ENCODE measurements around the gene ZSCAN12. TPM values are rescaled to one million over a fixed set of nuclear protein-coding genes. Genes with fewer than 3 reads are reported as not detected.

Gene ZSCAN12
- total RNA-seq, 1 experiment from 2014 or later: 0.81 TPM

DNA sequence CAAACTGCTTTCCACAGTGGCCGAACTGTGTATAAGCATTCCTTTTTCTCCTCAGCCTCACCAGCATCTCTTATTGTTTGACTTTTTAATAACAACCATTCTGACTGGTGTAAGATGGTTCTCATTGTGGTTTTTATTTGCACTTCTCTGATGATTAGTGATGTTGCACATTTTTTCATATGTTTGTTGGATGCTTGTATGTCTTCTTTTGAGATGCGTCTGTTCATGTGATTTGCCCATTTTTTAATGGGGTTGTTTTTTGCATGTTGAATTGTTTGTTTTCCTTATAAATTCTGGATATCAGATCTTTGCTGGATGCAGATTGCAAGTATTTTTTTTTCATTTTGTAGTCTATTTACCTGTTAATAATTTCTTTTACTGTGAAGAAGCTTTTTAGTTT is 11.2 kb upstream of the ZSCAN12 start (continued):
- no peak for TF ChIP-seq EZH2phosphoT487 (IDR thresholded peaks at IDR 0.05; ENCODE audit: borderline replicate concordance)
- TF ChIP-seq EZH2 (IDR thresholded peaks at IDR 0.05): no peak
- TF ChIP-seq, protein P1, sequence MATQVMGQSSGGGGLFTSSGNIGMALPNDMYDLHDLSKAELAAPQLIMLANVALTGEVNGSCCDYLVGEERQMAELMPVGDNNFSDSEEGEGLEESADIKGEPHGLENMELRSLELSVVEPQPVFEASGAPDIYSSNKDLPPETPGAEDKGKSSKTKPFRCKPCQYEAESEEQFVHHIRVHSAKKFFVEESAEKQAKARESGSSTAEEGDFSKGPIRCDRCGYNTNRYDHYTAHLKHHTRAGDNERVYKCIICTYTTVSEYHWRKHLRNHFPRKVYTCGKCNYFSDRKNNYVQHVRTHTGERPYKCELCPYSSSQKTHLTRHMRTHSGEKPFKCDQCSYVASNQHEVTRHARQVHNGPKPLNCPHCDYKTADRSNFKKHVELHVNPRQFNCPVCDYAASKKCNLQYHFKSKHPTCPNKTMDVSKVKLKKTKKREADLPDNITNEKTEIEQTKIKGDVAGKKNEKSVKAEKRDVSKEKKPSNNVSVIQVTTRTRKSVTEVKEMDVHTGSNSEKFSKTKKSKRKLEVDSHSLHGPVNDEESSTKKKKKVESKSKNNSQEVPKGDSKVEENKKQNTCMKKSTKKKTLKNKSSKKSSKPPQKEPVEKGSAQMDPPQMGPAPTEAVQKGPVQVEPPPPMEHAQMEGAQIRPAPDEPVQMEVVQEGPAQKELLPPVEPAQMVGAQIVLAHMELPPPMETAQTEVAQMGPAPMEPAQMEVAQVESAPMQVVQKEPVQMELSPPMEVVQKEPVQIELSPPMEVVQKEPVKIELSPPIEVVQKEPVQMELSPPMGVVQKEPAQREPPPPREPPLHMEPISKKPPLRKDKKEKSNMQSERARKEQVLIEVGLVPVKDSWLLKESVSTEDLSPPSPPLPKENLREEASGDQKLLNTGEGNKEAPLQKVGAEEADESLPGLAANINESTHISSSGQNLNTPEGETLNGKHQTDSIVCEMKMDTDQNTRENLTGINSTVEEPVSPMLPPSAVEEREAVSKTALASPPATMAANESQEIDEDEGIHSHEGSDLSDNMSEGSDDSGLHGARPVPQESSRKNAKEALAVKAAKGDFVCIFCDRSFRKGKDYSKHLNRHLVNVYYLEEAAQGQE (IDR thresholded peaks at IDR 0.05; ENCODE audit: low read depth): no peak
- TF ChIP-seq, protein P2, sequence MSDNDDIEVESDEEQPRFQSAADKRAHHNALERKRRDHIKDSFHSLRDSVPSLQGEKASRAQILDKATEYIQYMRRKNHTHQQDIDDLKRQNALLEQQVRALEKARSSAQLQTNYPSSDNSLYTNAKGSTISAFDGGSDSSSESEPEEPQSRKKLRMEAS (IDR thresholded peaks at IDR 0.05): no peak
- TF ChIP-seq CEBPB (IDR thresholded peaks at IDR 0.05; ENCODE audit: low read depth): no peak

DNA sequence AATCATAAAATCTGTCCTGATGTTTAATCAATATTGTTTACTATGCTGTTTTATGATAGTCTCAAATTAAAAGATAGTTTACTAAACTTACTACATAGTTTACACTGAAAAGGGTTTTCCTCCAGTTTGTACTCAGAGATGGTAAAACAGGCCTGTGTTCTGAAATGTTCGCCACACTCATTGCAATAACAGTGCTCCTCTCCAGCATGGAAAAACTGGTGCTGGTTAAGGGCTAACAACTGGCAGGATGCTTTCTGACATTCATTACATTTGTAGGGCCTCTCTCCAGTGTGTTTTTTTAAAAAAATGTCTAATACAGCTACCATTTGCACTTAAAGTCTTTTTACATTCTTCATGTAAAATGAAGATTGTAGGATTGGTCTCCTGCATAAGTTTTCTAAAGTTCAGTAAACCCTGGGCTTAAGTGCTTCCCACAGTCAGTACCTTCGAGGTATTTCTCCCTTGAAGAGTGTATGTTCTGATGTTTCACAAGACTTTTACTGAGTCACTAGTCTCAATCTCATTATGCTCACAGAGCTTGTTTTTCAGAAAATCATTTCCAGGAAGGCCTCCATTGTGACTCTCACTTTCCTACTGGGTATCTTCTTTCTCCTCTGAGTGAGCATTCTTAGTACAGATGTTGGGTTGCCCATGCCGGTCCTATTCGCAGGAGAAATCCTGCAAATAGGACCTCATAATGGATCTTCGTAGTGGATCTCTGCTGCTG is 8.7 kb upstream of the ZSCAN12 start:
- H3K27ac ChIP-seq (ENCODE audit: low read depth, low read length): no peak overlapping the region
- no peak overlapping the region for H2AFZ ChIP-seq (ENCODE audit: low read depth, low read length, poor library complexity, severe bottlenecking)
- no peaks in the 10 kb centered on the region for H3K27me3 ChIP-seq (ENCODE audit: insufficient read depth, low read length)
- RAD21 ChIA-PET (ENCODE audit: low non-redundant PET in 1 of 2, low total read pairs in 2 of 2, uncharacterized antibody in 2 of 2, unreplicated experiment in 2 of 2): no interaction called here
- H3K36me3 ChIP-seq (ENCODE audit: control insufficient read depth in 1 of 2, insufficient read depth in 2 of 2, low read length in 2 of 2): no peaks in the 10 kb centered on the region
- H3K9me2 ChIP-seq (ENCODE audit: insufficient read depth): no peaks in the 10 kb centered on the region
- ATAC-seq (no peak), DNase-seq (ENCODE audit: low read depth, low spot score) (no peak)
- no peak overlapping the region for H3K4me3 ChIP-seq (replicated peaks in 1 of 2; ENCODE audit: low read depth in 1 of 2, low read length in 2 of 2)
- H3K9ac ChIP-seq (ENCODE audit: low read length): no peak overlapping the region
- no peak for TF ChIP-seq JUND (IDR thresholded peaks at IDR 0.05)
- TF ChIP-seq ELF1 (IDR thresholded peaks at IDR 0.05; ENCODE audit: borderline replicate concordance, low read depth): no peak
- no peak for TF ChIP-seq CBX3 (IDR thresholded peaks at IDR 0.05; ENCODE audit: low read depth)
- no peak for TF ChIP-seq RAD21 (IDR thresholded peaks at IDR 0.05; ENCODE audit: low read depth)
- TF ChIP-seq EZH2phosphoT487 (IDR thresholded peaks at IDR 0.05; ENCODE audit: borderline replicate concordance): no peak
- no peak for TF ChIP-seq EGR1 (IDR thresholded peaks at IDR 0.05; ENCODE audit: low read depth)
- TF ChIP-seq, protein P3, sequence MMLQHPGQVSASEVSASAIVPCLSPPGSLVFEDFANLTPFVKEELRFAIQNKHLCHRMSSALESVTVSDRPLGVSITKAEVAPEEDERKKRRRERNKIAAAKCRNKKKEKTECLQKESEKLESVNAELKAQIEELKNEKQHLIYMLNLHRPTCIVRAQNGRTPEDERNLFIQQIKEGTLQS (IDR thresholded peaks at IDR 0.05): no peak
- TF ChIP-seq SIN3A (IDR thresholded peaks at IDR 0.05; ENCODE audit: low read depth): no peak
- no peak for TF ChIP-seq CEBPB (IDR thresholded peaks at IDR 0.05; ENCODE audit: low read depth)
- TF ChIP-seq TCF7L2 (IDR thresholded peaks at IDR 0.05; ENCODE audit: borderline replicate concordance, extremely low read depth, insufficient read depth, insufficient read length): no peak
- TF ChIP-seq YY1 (IDR thresholded peaks at IDR 0.05; ENCODE audit: extremely low read depth, insufficient replicate concordance, low read depth, low read length): no peak
- no peak for TF ChIP-seq FOSL1 (IDR thresholded peaks at IDR 0.05; ENCODE audit: low read depth)
- TF ChIP-seq, protein P4, sequence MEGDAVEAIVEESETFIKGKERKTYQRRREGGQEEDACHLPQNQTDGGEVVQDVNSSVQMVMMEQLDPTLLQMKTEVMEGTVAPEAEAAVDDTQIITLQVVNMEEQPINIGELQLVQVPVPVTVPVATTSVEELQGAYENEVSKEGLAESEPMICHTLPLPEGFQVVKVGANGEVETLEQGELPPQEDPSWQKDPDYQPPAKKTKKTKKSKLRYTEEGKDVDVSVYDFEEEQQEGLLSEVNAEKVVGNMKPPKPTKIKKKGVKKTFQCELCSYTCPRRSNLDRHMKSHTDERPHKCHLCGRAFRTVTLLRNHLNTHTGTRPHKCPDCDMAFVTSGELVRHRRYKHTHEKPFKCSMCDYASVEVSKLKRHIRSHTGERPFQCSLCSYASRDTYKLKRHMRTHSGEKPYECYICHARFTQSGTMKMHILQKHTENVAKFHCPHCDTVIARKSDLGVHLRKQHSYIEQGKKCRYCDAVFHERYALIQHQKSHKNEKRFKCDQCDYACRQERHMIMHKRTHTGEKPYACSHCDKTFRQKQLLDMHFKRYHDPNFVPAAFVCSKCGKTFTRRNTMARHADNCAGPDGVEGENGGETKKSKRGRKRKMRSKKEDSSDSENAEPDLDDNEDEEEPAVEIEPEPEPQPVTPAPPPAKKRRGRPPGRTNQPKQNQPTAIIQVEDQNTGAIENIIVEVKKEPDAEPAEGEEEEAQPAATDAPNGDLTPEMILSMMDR (IDR thresholded peaks at IDR 0.05 in 2 of 3, conservative IDR thresholded peaks at IDR 0.05 in 1 of 3; ENCODE audit: borderline replicate concordance in 1 of 3, insufficient read depth in 1 of 3, low read depth in 2 of 3, low read length in 2 of 3): no peak
- TF ChIP-seq SP1 (IDR thresholded peaks at IDR 0.05; ENCODE audit: low read depth): no peak
- TF ChIP-seq SRF (IDR thresholded peaks at IDR 0.05; ENCODE audit: low read depth): no peak
- TF ChIP-seq POLR2A (IDR thresholded peaks at IDR 0.05; ENCODE audit: borderline replicate concordance, extremely low read depth, insufficient read depth, insufficient read length): no peak
- TF ChIP-seq POLR2AphosphoS5 (IDR thresholded peaks at IDR 0.05; ENCODE audit: low read depth, low read length): no peak
- TF ChIP-seq EZH2 (IDR thresholded peaks at IDR 0.05): no peak
- POLR2A ChIA-PET: no interaction called here
- intact Hi-C loops (cut with micrococcal nuclease): no loop called here
- no peaks in the 10 kb centered on the region for H3K79me2 ChIP-seq (ENCODE audit: insufficient read depth, low read length)
- no peak overlapping the region for H3K4me2 ChIP-seq (ENCODE audit: low read length)
- no TSS peak for BruUV-seq (replicated peaks)
- H4K20me1 ChIP-seq (ENCODE audit: insufficient read depth): no peaks in the 10 kb centered on the region
- no peaks in the 10 kb centered on the region for H3K4me1 ChIP-seq (ENCODE audit: control insufficient read depth in 1 of 2, insufficient read depth in 2 of 2, low read length in 2 of 2)
- H3K9me3 ChIP-seq (ENCODE audit: control insufficient read depth in 1 of 2, insufficient read depth in 1 of 2, low read depth in 1 of 2, low read length in 2 of 2): no peaks in the 10 kb centered on the region
- CTCF ChIA-PET: no interaction called here
